GM10847 (cell line): Measurements from ENCODE around the gene SAP30L.

Experiments used
- POLR2A ChIP-seq: IDR thresholded peaks from 2 replicates; pipeline ENCODE4 v1.6.1; 2011; ENCODE audit not compliant: insufficient read length; ENCODE audit errors: extremely low read depth

Gene SAP30L

GRCh38 chr5:154470137-154470536, 24.3 kb downstream of the SAP30L start:
- no peak for TF ChIP-seq POLR2A

GRCh38 chr5:154470947-154471870, 25.4 kb downstream of the SAP30L start:
- TF ChIP-seq POLR2A: no peak

GRCh38 chr5:154472871-154473580, 27.2 kb downstream of the SAP30L start:
- TF ChIP-seq POLR2A: no peak

- no peak for TF ChIP-seq POLR2A
These were observed 27.9 kb downstream of the SAP30L start for GRCh38 chr5:154473581-154474283.

- TF ChIP-seq POLR2A: no peak
These were observed 28.9 kb downstream of the SAP30L start for GRCh38 chr5:154474396-154475334.

- no peak for TF ChIP-seq POLR2A
These were observed 30.0 kb downstream of the SAP30L start for GRCh38 chr5:154475591-154476353.

GRCh38 chr5:154476354-154477205, 30.8 kb downstream of the SAP30L start:
- TF ChIP-seq POLR2A: no peak

- TF ChIP-seq POLR2A: no peak
These were observed 31.8 kb downstream of the SAP30L start for GRCh38 chr5:154477382-154478223.

GRCh38 chr5:154478224-154478565, 32.4 kb downstream of the SAP30L start, which contains the start of gene HAND1:
HAND1 (minus strand) TSS chr5:154478227; CDS start chr5:154478008, 219 bp downstream.
- TF ChIP-seq POLR2A: no peak

- TF ChIP-seq POLR2A: no peak
These were observed 33.0 kb downstream of the SAP30L start for GRCh38 chr5:154478752-154479159.

GRCh38 chr5:154479160-154479943, 33.6 kb downstream of the SAP30L start:
- TF ChIP-seq POLR2A: no peak
